Effector memory CD8-positive, alpha-beta T cell (primary cell): ENCODE measurements around the gene WDR37.

Source experiments
- ATAC-seq: fragments of 150-1000 bp; cut with Tn5 transposase; replicated peaks from 2 replicates; pipeline ENCODE4 v1.10.0; 2021; ENCODE audit warnings: mild to moderate bottlenecking, moderate library complexity
- DNase-seq, 3 experiments: peaks; one replicate each; pipeline ENCODE4 v3.0.0; 2021
- H3K27ac Mint-ChIP-seq, 2 donors: one replicate each; pipeline ENCODE4 v1.8.0; 2022; ENCODE audit warnings: mild to moderate bottlenecking in 2 of 2, mixed read lengths in 2 of 2, moderate library complexity in 2 of 2
- H3K27me3 Mint-ChIP-seq, 2 donors: one replicate each; pipeline ENCODE4 v1.8.0; 2022; ENCODE audit warnings: mixed read lengths in 2 of 2
- H3K36me3 Mint-ChIP-seq: one replicate; pipeline ENCODE4 v1.8.0; 2022; ENCODE audit warnings: mild to moderate bottlenecking, moderate library complexity, mixed read lengths; ENCODE audit not compliant: insufficient read depth
- H3K4me1 Mint-ChIP-seq, 2 donors: one replicate each; pipeline ENCODE4 v1.8.0; 2022; ENCODE audit warnings: low read depth in 2 of 2, mixed read lengths in 2 of 2
- H3K4me3 Mint-ChIP-seq, 2 donors: one replicate each; pipeline ENCODE4 v1.8.0; 2022; ENCODE audit warnings: mild to moderate bottlenecking in 2 of 2, mixed read lengths in 2 of 2, moderate library complexity in 2 of 2
- H3K9me3 Mint-ChIP-seq, 2 donors: one replicate each; pipeline ENCODE4 v1.8.0; 2022; ENCODE audit warnings: mixed read lengths in 2 of 2

The WDR37 gene

DNA sequence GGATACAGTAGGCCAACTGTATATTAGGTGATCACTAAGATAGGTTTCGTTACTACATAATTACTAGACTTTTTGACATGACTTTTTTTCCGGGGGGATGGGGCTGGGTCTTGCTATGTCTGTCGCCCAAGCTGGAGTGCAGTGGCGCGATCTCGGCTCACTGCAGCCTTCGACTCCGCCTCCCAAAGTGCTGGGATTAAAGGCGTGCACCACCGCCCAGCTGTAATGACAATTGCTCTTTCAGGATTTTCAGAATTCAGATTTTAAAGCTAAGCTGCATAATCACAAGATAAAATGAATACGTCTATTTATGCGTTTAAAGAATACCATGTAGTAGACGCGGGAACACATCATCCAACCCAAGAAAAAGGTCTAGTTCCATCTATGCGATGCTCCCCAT is 8.2 kb upstream of the WDR37 start:
- no peaks in the 10 kb centered on the region for H3K27me3 Mint-ChIP-seq
- H3K9me3 Mint-ChIP-seq: no peaks in the 10 kb centered on the region
- peak overlapping the region; percentile 93 to 94 for H3K4me3 Mint-ChIP-seq
- H3K27ac Mint-ChIP-seq: peak overlapping the region; percentile 99
- H3K36me3 Mint-ChIP-seq: peaks cover 67% of the 10 kb centered on the region
- DNase-seq: no peak
- no peak for ATAC-seq
- H3K4me1 Mint-ChIP-seq: peaks cover 40 to 51% of the 10 kb centered on the region in 2 donors

DNA sequence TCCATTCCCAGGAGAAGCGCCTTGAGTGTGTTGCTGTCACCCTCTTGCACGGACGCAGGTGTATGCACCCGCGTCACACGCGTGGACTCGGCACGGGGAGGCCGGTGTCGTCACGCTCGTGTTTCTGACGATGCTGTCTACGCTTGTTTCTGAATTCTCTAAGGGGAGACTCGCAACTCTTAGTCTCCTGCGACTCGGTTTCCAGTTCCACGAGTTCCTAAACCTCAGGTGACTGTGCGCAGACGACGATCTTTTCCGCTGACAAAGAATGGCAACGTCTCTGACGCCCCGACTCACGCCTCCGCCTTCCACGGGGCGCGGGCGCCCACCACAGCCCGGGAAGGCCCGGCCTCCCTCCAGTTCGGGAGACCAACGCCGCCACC is 7.8 kb upstream of the WDR37 start:
- Mint-ChIP-seq H3K4me1 (peaks cover 42 to 52% of the 10 kb centered on the region in 2 donors), H3K27ac (peak overlapping the region; percentile 99), H3K9me3 (no peaks in the 10 kb centered on the region), H3K36me3 (peaks cover 67% of the 10 kb centered on the region), H3K4me3 (peak overlapping the region; percentile 93 to 94), H3K27me3 (no peaks in the 10 kb centered on the region)
- DNase-seq (peak in 1 of 3 experiments; percentile 64), ATAC-seq (peak; percentile 19)

DNA sequence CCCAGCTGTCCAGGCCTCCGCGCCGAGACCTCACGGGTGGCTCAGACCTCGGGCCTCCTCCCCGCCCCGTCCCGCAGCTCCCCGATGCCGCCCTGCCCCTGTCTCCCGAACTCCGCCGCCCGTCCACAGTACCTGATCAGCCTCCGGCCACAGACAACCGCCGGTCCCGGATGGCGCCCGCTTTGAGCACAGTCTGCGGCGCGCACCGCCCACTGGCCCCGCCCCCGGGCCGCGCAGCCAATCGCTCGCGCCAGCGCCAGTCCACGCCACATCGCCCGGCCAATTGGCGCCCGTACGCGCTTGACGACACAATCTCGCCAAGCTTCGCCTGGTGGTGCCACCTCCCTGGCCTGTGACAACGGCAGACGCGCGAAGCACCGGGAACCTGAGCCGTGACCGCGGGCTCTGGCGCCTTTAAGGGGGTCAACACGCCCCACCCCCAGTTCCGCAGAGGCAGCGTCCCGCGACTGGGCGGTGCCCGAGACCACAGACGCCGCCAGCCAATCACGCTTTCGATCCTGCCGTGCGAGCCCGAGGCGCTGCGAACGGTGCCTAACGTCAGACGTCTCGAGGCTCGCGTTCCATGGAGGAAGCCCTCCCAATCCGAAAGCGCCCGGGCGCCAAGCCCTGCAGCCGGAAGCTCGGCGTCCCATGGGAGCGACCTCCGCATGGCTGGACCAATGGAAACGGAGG is 7.3 kb upstream of the WDR37 start, which contains the start of gene IDI1:
TSS of gene IDI1 (minus strand) at position 388 of the 693 bp plus-strand sequence. CDS start at position 272, 116 bp downstream.
- Mint-ChIP-seq H3K4me1 (peaks cover 42 to 52% of the 10 kb centered on the region in 2 donors), H3K36me3 (peaks cover 67% of the 10 kb centered on the region), H3K27me3 (no peaks in the 10 kb centered on the region), H3K9me3 (no peaks in the 10 kb centered on the region), H3K27ac (peak within 1 kb of the TSS; percentile 99), H3K4me3 (peak within 1 kb of the TSS; percentile 93 to 94)
- DNase-seq (peak; percentile 97 to 98 (median 97)), ATAC-seq (peak; percentile 77)

DNA sequence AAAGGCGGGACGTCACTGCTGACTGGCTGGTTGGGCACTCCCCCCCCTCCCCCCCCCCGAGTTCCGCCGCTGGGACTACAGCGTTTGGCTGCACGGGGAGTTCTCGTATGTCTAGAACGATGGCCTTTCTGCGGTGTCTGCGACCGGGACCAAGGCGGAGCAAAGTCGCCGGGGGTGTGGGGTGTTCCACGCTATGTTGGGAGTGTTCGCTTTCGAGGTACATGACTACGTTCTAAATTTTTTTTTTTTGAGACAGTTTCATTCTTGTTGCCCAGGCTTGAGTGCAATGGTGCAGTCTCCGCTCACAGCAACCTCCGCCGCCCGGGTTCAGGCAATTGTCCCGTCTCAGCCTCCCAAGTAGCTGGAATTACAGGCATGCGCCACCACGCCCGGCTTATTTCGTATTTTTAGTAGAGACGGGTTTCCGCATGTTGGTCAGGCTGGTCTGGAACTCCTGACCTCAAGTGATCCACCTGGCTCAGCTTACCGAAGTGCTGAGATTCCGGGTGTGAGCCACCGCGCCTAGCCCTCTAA is 6.7 kb upstream of the WDR37 start:
- peaks cover 40 to 50% of the 10 kb centered on the region in 2 donors for H3K4me1 Mint-ChIP-seq
- H3K9me3 Mint-ChIP-seq: no peaks in the 10 kb centered on the region
- peaks cover 66% of the 10 kb centered on the region for H3K36me3 Mint-ChIP-seq
- peak overlapping the region; percentile 99 for H3K27ac Mint-ChIP-seq
- H3K27me3 Mint-ChIP-seq: no peaks in the 10 kb centered on the region
- ATAC-seq (no peak), DNase-seq (no peak)
- peak overlapping the region; percentile 93 to 94 for H3K4me3 Mint-ChIP-seq

DNA sequence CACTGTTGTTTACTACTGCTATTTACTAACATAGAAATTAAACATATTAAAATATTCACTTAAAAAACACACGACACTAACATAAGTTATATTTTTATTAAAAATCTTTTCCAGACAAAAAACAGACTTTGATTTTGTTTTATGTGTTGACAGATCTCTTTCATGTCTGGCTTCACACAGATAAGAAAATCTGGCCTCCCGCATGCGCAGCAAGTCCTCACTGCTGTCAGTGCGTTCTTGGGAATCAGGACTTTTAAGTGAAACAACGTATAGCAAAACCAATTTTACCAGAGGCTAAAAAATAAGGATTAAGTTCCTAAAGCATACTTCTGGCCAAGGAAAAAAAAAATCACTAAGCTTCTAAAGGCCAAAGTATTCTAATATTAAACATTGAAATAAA is 6.0 kb upstream of the WDR37 start:
- no peak for ATAC-seq
- H3K4me3 Mint-ChIP-seq: peak overlapping the region; percentile 93 to 94
- DNase-seq: no peak
- H3K4me1 Mint-ChIP-seq: peaks cover 36 to 50% of the 10 kb centered on the region in 2 donors
- no peaks in the 10 kb centered on the region for H3K9me3 Mint-ChIP-seq
- no peaks in the 10 kb centered on the region for H3K27me3 Mint-ChIP-seq
- H3K36me3 Mint-ChIP-seq: peaks cover 64% of the 10 kb centered on the region
- H3K27ac Mint-ChIP-seq: peak overlapping the region; percentile 99

DNA sequence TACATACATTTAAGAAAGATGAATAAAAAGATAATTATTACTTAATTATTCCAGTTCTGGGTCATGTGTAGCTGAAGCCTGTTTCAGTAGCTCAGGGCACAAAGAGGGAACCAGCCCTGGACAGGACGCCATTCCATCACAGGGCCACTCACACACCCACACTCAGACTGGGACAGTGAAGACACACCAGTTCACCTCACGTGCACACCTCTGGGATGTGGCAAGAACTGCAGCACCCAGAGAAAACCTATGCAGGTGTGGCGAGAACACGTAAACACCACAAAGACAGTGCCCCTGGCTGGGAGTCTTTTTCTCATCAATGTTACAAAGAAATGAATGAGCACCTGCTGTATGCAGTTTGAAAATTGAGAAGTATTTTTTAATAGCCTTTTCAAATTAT is 5.6 kb upstream of the WDR37 start:
- Mint-ChIP-seq H3K36me3 (peaks cover 62% of the 10 kb centered on the region), H3K4me3 (peak overlapping the region; percentile 93 to 94), H3K9me3 (no peaks in the 10 kb centered on the region), H3K4me1 (peaks cover 34 to 49% of the 10 kb centered on the region in 2 donors), H3K27me3 (no peaks in the 10 kb centered on the region), H3K27ac (peak overlapping the region in 1 of 2 donors; percentile 99)
- ATAC-seq (no peak), DNase-seq (peak; percentile 29 to 33 (median 30))

DNA sequence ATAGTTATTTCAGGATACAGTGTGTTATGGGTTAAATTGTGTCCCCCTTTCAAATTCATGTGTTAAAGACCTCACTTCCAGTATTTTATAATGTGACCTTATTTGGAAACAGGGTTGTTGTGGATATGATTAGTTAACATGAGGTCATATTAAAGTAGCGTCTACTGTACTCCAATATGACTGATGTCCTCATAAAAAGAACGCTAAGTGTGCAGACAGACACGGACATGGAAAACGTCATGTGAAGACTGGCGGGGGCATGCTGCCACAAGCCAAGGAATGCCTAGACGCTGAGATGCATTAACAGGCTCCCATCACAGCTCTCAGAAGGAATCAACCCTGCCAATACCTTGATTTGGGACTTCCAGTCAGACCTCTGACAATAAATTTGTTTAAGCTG is 1.5 kb upstream of the WDR37 start:
- Mint-ChIP-seq H3K4me1 (peaks cover 46 to 67% of the 10 kb centered on the region in 2 donors), H3K9me3 (no peaks in the 10 kb centered on the region), H3K27ac (peak overlapping the region in 1 of 2 donors; percentile 97), H3K36me3 (peaks cover 60% of the 10 kb centered on the region), H3K27me3 (no peaks in the 10 kb centered on the region), H3K4me3 (peak overlapping the region; percentile 99)
- ATAC-seq (no peak), DNase-seq (no peak)

DNA sequence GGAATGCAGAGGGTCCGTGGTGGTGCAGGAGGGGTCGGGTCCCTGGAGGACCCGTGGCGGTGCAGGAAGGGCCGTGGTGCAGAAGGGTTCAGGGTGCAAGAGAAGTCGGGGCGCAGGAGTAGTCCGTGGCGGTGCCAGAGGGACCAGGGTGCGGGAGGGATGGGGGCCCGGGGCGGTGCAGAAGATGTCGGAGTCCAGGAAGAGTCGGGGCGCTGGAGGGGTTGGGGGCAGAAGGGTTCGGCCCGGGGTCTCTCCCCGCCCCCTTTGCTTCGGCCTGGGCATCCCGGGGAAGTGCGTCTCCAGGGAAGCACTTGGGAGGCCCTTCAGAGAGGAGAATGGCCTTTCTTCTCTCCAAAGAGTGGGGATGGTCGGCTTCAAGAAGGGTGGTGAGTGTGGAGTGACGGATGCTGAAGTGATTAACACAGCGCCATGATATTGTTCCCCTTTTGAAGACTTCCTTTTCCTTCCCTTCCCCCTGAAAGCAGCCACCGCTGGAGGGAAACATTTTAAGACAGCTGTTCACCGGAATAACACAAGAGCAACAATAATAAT is 997 bp downstream of the WDR37 start:
- ATAC-seq (peak; percentile 12), DNase-seq (no peak)
- Mint-ChIP-seq H3K4me1 (peaks cover 63 to 87% of the 10 kb centered on the region in 2 donors), H3K9me3 (no peaks in the 10 kb centered on the region), H3K4me3 (peak overlapping the region; percentile 99), H3K36me3 (peaks cover 45% of the 10 kb centered on the region), H3K27ac (peak overlapping the region; percentile 97 to 98), H3K27me3 (no peaks in the 10 kb centered on the region)

DNA sequence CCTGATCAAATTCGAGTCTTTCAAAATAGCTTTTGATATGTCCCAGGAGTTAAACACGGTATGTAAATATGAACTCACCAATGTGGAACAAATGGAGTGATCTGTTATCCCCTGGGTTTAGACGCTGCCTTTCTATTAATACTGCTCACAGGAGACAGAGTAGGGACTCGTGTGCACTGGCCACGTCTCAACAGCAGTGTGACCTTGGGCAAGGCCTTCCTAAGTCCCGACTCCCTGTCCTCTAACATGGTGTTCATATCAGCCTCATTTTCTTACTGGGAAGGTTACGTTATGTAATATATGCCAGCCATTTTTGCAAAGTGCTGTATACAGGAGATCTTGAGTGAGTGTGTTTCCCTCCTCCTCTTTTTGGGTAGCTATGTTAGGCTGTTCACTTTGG is 1.8 kb downstream of the WDR37 start:
- H3K9me3 Mint-ChIP-seq: no peaks in the 10 kb centered on the region
- H3K36me3 Mint-ChIP-seq: peaks cover 44% of the 10 kb centered on the region
- no peaks in the 10 kb centered on the region for H3K27me3 Mint-ChIP-seq
- H3K4me1 Mint-ChIP-seq: peaks cover 69 to 87% of the 10 kb centered on the region in 2 donors
- peak overlapping the region; percentile 99 for H3K4me3 Mint-ChIP-seq
- ATAC-seq (no peak), DNase-seq (no peak)
- H3K27ac Mint-ChIP-seq: peak overlapping the region; percentile 97 to 98

DNA sequence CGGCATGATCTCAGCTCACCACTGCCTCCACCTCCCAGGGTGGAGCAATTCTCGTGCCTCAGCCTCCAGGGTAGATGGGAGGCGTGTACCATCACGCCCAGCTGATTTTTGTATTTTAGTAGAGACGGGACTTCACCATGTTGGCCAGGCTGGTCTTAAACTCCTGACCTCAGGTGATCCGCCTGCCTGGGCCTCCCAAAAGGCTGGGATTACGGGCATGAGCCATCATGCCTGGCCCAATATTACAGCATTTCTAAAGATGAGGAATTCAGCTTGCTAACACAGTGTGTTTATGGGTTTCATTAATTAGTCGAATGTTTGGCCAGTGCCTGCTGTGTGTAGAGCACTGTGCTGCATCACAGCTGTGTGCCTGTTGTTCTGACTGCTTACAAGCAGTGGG is 3.7 kb downstream of the WDR37 start:
- DNase-seq (no peak), ATAC-seq (no peak)
- Mint-ChIP-seq H3K27me3 (no peaks in the 10 kb centered on the region), H3K36me3 (peaks cover 42% of the 10 kb centered on the region), H3K27ac (peak overlapping the region; percentile 62 to 81), H3K9me3 (no peaks in the 10 kb centered on the region), H3K4me3 (no peak overlapping the region), H3K4me1 (peaks cover 70 to 88% of the 10 kb centered on the region in 2 donors)

DNA sequence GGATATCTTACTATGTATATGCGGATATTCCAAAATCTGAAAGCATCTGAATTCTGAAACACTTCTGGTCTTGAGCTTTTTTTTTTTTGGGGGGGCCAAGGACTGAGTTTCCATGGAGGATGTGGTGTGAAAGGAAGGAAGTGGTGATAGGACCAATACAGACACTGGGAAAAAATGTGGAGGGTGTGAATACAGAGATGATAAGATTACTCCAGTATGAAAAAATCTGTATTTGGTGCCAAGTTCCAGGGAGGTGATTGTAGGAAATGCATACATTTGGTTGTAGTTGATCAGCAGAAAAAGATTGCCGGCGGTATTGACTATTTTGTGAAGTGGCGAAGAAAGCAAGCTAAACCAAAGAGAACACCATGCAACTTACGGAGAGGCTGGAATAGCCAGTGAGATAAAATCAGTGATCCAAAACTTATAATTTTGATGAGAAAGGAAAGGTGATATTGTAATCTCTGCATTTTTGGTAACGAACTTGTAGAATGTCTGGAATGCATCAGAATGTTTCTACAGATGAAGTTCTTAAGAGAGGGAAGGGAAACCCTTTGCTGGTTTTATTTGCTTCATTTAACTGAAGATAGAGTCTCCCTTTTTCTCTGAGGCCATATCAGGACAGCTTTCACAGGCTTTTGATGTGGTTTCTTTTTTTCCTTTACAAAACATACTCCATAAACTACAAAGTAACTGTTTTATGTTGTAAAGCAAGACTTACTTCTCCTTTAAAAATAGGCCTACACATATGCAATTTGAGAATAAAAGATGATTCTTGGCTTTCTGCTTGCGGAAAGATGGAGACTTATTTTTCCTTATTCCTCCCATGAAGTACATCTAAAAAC is 6.0 kb downstream of the WDR37 start:
- Mint-ChIP-seq H3K27ac (peak overlapping the region; percentile 81 to 98), H3K27me3 (no peaks in the 10 kb centered on the region), H3K4me3 (peak overlapping the region; percentile 61 to 82), H3K9me3 (no peaks in the 10 kb centered on the region), H3K4me1 (peaks cover 63 to 90% of the 10 kb centered on the region in 2 donors), H3K36me3 (peaks cover 26% of the 10 kb centered on the region)
- ATAC-seq (no peak), DNase-seq (no peak)

DNA sequence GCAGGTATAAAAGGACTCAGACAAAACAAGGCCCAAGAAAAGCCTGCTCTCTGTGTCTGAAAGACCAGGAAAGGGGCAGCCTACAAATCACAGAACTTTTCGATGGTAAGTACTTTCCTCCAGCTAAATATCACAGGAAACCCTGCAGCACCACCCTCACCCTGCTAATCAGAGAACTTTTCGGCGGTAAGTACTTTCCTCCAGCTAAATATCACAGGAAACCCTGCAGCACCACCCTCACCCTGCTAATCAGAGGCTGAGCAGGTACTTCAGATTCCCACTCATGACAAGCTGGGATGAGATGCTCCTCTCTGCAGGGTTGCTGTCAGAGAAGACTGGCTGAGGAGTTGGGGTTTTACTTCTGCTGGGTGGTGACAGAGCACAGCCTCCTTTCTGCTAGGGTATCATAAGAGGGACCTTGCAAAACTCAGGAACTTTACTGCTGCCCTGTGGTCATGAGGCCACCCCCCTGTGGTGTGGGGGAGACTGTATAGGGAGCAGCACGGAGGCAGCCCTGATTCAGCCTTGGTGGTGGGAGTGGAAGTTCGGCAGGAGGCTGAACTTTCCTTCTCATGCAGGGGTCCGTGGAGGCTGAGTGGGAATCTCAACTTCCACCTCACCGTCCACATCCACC is 7.2 kb downstream of the WDR37 start:
- H3K27ac Mint-ChIP-seq: peak overlapping the region; percentile 81 to 98
- H3K4me3 Mint-ChIP-seq: peak overlapping the region; percentile 61 to 82
- H3K9me3 Mint-ChIP-seq: no peaks in the 10 kb centered on the region
- peaks cover 58 to 88% of the 10 kb centered on the region in 2 donors for H3K4me1 Mint-ChIP-seq
- ATAC-seq: peak; percentile 96
- no peaks in the 10 kb centered on the region for H3K27me3 Mint-ChIP-seq
- peaks cover 22% of the 10 kb centered on the region for H3K36me3 Mint-ChIP-seq
- DNase-seq: peak; percentile 24 to 44 (median 32)

DNA sequence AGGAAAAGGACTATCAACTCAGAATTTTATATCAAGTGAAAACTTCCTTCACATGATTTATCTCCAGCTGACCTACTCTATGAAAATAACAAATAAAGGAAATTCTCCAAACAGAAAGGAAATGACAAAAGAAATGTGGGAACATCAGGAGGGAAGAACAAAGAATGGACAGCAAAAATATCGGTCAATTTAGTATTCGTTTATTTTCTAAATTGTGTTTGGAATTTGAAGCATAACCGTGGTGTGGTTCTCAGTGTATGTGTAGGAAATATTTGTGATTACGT is 8.7 kb downstream of the WDR37 start:
- H3K36me3 Mint-ChIP-seq: peaks cover 17% of the 10 kb centered on the region
- peak overlapping the region; percentile 19 to 33 for H3K4me3 Mint-ChIP-seq
- no peaks in the 10 kb centered on the region for H3K9me3 Mint-ChIP-seq
- H3K4me1 Mint-ChIP-seq: peaks cover 63 to 90% of the 10 kb centered on the region in 2 donors
- no peaks in the 10 kb centered on the region for H3K27me3 Mint-ChIP-seq
- H3K27ac Mint-ChIP-seq: peak overlapping the region; percentile 81 to 98
- ATAC-seq (no peak), DNase-seq (no peak)
